Renal cortex interstitium (tissue), 11 donors: Measurements from ENCODE around the gene HLA-DQA1. TPM values are rescaled to one million over a fixed set of nuclear protein-coding genes. Genes with fewer than 3 reads are reported as not detected.
"Not testable (repeated sequence)": the region's sequence is repeated elsewhere in the genome, so short reads cannot be mapped to it uniquely, and the experiment has no call there.

ENCODE experiments used
- DNase-seq, 11 donors: peaks; one replicate each; pipeline ENCODE4 v3.0.0-alpha.2; 2013; ENCODE audit warnings: low read depth in 9 of 11, low spot score in 4 of 11; ENCODE audit errors: extremely low read depth in 1 of 11
- polyA plus RNA-seq, 3 donors: library from polyadenylated mRNA; unstranded; fragments of 120-200 nt; gene quantifications; one replicate each; pipeline ENCODE4 v1.2.1, GENCODE V29; 2013; ENCODE audit not compliant: insufficient read length in 3 of 3

The HLA-DQA1 gene
- polyA plus RNA-seq, 3 donors, result 1.8 to 7.9 (median 2.8) TPM

- no peak for DNase-seq
Measured at GRCh38 chr6:32642720-32643106, 5.5 kb downstream of the HLA-DQA1 start.

DNA sequence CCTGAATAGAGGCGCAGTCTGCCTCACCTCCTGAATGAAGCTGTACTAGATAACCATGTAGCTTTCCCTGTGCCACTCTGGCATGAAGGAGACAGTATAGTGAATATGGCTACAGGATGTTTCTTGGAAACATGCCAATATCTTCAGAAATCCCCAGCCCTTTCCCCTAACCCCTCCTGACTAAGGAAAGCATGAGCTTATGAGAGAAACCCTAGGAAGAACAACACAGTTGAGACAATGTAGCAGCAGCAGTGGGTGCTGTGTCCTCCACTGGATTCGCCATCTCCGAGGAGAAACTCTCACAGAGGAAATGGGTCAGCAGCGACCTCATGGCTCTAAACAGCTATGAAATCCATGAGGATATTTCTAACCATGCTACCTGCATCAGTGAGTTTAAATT is 6.7 kb downstream of the HLA-DQA1 start:
- DNase-seq, result no peak

- no peak for DNase-seq
Measured at GRCh38 chr6:32645047-32645703, 8.0 kb downstream of the HLA-DQA1 start.

DNA sequence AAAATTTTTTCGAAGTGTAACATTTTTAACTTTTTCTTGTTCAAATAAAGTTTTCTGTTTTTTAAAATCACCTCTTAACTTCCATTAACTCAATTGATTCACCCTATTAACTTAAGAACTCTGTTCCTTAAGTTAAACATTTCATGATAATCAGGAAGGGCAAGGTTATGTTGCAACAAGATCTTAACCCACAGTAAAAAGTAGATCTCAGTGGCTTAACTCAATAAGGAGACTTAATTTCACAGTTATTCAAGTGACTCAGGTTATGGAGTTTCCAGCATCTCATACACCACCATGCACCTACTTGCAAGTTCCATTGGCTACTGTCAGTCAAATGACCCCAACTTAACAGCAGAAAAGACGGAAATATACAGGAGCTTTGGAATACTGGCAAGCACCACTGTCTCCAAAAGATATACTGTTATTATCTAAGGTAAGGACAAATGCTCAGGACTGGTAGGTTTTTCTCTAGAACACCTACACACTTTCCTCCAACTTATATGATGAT is 18.1 kb downstream of the HLA-DQA1 start:
- no peak for DNase-seq

DNA sequence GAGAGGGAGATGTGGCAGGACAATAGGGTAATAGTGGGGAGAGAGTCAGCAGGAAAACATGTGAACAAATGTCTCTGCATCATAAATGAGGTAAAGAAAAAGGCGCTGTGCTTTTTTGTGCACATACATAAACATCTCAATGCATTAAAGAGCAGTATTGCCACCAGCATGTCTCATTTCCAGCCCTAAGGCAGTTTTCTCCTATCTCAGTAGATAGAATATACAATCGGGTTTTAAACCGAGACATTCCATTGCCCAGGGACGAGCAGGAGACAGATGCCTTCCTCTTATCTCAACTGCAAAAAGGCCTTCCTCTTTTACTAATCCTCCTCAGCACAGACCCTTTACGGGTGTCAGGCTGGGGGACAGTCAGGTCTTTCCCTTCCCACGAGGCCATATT is 20.1 kb downstream of the HLA-DQA1 start:
- not testable (repeated sequence) for DNase-seq

GRCh38 chr6:32657819-32658218 is 20.6 kb downstream of the HLA-DQA1 start:
- not testable (repeated sequence) for DNase-seq

GRCh38 chr6:32658268-32658897 is 21.2 kb downstream of the HLA-DQA1 start:
- DNase-seq, result no peak

DNA sequence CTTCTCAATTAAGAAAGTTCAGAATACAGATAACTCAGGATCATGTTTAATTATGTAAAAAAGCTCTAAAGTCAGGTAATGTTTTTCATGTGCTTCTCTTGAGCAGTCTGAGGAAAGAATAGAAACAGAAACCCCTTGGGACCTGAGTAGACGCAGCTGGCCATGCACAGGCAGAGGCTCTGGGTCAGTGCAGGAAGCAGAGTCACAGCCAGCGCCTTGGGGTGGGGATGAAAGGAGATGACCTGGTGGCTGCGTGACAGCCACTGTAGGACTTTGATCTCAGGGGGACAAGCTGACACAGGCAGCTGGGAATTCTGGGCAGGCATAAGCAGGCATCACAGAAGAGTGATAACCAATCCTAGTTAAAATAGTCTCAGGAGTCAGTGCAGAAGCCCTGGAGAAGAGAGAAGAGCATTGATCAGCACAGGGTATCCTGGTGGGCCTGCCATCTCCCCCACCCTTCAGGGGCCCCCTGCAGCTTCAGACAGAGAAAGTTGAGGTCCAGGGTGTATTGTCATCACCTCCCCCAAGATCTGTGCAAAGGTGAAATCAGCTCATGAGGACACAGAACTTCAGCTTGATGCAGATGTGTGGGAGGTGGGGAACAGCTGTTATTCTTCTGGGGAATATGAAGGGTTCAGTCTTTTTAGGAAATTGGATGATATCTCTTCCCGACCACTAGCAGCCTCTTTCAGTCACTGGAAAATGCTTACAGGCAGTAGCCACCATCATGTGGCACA is 22.8 kb downstream of the HLA-DQA1 start:
- no peak for DNase-seq

DNA sequence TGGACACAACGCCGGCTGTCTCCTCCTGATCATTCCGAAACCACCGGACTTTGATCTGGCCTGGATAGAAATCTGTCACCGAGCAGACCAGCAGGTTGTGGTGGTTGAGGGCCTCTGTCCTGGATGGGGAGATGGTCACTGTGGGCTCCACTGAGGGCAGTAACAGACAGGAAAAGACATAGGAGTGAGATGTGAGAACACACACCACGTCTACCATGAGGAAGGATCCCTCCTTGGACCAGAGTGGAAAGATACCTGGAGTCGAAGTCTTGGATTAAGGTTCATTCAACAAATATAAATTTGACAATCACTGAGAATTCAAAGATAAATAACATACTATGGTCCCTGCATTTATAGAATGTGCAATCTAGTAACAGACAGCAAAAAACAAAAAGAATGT is 24.9 kb downstream of the HLA-DQA1 start:
- no peak for DNase-seq

- DNase-seq, result no peak
Measured at GRCh38 chr6:32662836-32663235, 25.6 kb downstream of the HLA-DQA1 start.

DNA sequence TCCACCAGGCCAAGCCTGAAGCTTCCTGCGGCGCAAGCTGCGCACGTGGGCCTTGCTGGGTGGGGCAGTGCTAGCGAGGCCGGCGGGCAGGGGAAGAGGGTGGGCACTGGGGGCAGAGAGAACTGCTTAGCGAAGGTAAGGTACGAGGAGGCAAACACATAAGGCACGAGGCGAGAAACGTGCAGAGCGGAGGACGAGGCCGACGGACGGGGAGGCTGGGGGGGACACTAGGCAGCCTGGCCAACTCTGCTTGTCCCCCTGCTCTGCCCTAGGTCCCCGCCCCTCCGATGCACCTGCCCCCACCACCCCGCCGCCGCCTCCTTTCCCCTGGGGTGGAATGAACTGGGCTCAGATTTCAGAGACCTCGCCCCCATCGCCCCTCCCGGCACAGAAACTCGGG is 27.1 kb downstream of the HLA-DQA1 start:
- DNase-seq, result no peak

DNA sequence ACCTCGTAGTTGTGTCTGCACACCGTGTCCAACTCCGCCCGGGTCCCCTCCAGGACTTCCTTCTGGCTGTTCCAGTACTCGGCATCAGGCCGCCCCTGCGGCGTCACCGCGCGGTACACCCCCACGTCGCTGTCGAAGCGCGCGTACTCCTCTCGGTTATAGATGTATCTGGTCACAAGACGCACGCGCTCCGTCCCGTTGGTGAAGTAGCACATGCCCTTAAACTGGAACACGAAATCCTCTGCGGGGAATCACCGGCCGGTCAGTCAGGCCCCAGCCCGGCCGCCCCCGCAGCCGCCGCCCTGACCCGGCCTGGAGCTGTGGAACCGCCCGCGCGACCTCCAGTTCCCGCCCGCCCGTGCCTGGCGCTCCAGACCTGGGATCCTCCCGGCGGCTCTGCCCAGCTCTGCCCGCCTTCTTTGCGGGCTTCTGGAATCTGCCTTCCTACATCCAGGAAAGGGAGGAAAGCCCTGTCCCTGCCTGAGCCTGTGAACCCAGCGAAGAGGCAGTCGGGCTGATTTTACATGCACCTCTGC is 27.7 kb downstream of the HLA-DQA1 start:
- peak in 3 of 11 donors; percentile 8 to 17 (median 11) for DNase-seq

DNA sequence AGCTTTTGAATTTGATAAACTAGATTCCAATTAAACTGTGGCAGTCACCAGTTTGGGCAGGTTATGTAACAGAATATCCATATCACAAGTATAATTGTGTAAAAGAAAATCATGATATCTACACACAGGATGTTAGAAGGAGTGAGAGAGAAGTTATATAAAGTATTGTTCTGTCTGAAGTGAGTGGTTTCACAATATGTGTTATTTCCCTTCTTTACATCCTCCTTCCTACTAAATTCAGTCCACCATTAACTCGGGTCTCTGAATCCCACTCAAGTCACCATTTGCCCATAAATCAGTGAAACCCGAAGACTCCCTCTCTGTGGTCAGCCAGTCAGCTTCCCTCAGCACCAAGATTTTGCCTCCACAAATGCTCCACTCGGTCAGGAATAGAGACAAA is 28.5 kb downstream of the HLA-DQA1 start:
- peak in 1 of 11 donors; percentile 14 for DNase-seq

GRCh38 chr6:32666420-32667300 is 29.5 kb downstream of the HLA-DQA1 start, which contains the start of gene HLA-DQB1:
Gene HLA-DQB1 (minus strand): TSS chr6:32666657. CDS start chr6:32666607, 50 bp downstream.
- peak in 6 of 11 donors; percentile 21 to 65 (median 38) for DNase-seq

GRCh38 chr6:32668226-32668747 is 31.1 kb downstream of the HLA-DQA1 start:
- DNase-seq, result peak in 3 of 11 donors; percentile 25 to 64 (median 28)

DNA sequence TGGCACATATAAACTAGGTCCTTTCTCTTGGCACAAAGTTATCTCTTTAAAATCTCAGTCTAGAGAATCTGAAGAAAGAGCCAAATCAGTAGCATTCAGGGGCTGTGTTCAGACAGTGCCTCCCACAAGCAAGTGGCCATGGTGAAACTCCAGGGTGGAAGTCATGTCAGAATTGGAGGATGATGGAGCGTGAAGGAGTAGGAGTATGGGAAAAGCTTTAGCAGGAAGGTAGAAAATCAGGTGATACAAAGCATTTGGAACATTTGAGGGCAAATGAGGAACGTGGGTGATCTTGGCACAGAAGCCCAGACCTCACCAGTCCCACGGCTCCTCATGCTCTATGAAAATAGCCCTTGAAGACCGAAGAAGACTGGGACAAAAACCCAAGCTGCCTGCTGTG is 32.0 kb downstream of the HLA-DQA1 start:
- no peak for DNase-seq

- no peak for DNase-seq
Measured at GRCh38 chr6:32669893-32670292, 32.7 kb downstream of the HLA-DQA1 start.

DNA sequence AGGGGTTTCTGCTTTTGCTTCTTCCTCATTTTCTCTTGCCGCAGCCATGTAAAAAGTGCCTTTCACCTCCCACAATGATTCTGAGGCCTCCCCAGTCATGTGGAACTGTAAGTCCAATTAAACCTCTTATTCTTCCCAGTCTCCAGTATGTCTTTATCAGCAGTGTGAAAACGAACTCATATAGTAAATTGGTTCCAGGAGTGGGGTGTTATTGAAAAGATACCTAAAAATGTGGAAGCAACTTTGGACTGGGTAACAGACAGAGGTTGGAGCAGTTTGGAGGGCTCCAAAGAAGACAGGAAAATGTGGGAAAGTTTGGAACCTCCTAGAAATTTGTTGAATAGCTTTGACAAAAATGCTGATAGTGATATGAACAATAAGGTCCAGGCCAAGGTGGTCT is 34.7 kb downstream of the HLA-DQA1 start:
- not testable (repeated sequence) for DNase-seq
